ENCODE measurements around the gene DPYSL5.

DNA sequence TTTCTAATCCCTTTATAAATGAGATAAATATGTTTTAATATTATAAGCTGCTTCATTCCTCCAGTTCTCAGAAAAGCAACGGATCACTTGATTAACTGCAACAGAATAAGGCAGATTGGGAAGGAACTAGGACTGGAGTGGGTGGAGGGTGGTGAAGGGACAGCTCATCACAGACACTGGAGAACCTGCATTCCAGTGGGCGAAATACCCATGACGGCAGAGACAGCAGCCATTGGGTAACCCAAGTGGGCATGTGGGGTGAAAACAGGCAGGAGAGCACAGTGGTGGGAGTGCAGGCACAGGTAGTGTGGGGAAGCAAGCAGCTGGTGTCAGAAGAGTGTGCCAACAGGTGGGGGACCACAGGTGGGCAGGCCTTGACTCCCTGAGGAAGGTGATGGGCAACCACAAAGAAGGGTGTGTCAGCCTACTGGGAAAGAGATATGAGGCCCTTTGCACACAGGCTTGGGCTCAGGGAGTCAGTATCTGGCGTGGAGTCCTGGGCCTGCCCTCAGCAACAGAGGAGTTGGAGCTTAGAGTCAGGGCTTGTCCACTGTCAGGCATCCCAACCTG is 27.2 kb downstream of the DPYSL5 start:
- TF ChIP-seq POLR2AphosphoS5 (IDR thresholded peaks at IDR 0.05; ENCODE audit: insufficient read depth, low read depth, low read length), result no peak
- TF ChIP-seq, protein P1, sequence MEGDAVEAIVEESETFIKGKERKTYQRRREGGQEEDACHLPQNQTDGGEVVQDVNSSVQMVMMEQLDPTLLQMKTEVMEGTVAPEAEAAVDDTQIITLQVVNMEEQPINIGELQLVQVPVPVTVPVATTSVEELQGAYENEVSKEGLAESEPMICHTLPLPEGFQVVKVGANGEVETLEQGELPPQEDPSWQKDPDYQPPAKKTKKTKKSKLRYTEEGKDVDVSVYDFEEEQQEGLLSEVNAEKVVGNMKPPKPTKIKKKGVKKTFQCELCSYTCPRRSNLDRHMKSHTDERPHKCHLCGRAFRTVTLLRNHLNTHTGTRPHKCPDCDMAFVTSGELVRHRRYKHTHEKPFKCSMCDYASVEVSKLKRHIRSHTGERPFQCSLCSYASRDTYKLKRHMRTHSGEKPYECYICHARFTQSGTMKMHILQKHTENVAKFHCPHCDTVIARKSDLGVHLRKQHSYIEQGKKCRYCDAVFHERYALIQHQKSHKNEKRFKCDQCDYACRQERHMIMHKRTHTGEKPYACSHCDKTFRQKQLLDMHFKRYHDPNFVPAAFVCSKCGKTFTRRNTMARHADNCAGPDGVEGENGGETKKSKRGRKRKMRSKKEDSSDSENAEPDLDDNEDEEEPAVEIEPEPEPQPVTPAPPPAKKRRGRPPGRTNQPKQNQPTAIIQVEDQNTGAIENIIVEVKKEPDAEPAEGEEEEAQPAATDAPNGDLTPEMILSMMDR (IDR thresholded peaks at IDR 0.05; ENCODE audit: extremely low read depth in 1 of 2, insufficient read depth in 1 of 2, low read depth in 1 of 2, low read length in 2 of 2), result no peak
- no peak for TF ChIP-seq EZH2 (IDR thresholded peaks at IDR 0.05; ENCODE audit: borderline replicate concordance, low read depth, low read length, severe bottlenecking)
- no peak for TF ChIP-seq POLR2A (IDR thresholded peaks at IDR 0.05; ENCODE audit: low read depth, low read length)
- no peak for TF ChIP-seq MYC (IDR thresholded peaks at IDR 0.05; ENCODE audit: low read depth, low read length)
- TF ChIP-seq, protein P2, sequence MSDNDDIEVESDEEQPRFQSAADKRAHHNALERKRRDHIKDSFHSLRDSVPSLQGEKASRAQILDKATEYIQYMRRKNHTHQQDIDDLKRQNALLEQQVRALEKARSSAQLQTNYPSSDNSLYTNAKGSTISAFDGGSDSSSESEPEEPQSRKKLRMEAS (IDR thresholded peaks at IDR 0.05; ENCODE audit: insufficient read depth, insufficient read length), result no peak
- TF ChIP-seq JUN (IDR thresholded peaks at IDR 0.05; ENCODE audit: borderline replicate concordance, insufficient read depth, insufficient read length, low read depth), result no peak
